SKM-1 treated with dmso at 0.1 percent for 144 hours (cell line): ENCODE measurements around the gene TMEM244.
"Not testable (repeated sequence)": the region's sequence is repeated elsewhere in the genome, so short reads cannot be mapped to it uniquely, and the experiment has no call there.

ENCODE experiments used
- DNase-seq: peaks from one replicate; lab custom pipeline; 2025; ENCODE audit not compliant: unreplicated experiment; lab: John Stamatoyannopoulos, UW

The TMEM244 gene

DNA sequence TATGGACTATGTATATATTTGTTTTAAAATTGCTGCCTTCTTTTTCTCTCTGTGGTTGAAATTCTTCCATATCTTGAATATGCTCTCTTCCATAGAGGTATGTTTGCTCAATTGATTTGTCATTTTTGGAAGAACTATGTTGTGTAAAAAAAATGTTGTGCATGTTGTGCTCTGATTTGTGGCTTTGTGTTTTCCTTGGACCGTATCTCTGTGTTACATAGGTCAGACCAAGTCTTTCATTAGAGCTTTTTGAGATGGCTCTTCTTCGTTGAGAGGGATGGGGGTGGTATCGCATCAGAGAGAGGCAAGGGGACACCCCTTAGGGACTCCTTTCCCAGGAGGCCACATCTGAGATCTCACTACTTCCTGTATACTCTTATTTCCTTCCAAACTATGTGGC lies 43.8 kb downstream of the TMEM244 start:
- DNase-seq, result no peak

DNA sequence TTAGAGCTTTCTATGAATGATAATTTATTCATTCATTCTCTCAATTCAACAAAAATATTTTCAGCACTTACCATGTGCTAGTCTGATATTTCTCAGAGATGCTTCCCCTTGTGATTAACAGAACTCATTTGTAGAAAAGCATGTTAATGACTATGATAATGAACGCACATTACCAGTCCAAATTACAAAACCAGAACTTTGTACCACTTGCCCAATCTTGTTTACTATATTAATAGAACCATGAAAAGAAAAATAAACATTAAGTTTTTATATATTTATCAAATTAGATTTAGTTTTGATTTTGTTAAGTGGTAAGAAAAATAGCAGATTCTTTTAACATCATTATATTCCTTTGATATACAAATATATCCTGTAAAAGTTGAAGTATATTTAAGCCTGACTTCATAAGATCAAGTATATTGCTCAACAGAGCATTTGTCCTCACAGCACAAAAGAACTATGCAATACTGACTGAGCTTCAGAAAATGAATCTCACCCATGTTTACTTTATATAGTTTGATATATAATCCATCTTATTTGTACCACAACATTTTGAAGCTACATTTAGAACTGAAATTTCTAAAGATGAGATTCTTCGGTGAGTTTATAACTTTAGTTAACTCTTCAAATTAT lies 48.9 kb downstream of the TMEM244 start:
- no peak for DNase-seq

DNA sequence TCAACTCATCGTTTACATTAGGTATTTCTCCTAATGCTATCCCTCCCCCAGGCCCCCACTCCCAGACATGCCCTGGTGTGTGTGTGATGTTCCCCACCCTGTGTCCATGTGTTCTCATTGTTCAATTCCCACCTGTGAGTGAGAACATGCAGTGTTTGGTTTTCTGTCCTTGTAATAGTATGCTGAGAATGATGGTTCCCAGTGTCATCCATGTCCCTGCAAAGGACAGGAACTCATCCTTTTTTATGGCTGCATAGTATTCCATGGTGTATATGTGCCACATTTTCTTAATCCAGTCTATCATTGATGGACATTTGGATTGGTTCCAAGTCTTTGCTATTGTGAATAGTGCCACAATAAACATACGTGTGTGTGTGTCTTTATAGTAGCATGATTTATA lies 54.0 kb downstream of the TMEM244 start:
- not testable (repeated sequence) for DNase-seq

DNA sequence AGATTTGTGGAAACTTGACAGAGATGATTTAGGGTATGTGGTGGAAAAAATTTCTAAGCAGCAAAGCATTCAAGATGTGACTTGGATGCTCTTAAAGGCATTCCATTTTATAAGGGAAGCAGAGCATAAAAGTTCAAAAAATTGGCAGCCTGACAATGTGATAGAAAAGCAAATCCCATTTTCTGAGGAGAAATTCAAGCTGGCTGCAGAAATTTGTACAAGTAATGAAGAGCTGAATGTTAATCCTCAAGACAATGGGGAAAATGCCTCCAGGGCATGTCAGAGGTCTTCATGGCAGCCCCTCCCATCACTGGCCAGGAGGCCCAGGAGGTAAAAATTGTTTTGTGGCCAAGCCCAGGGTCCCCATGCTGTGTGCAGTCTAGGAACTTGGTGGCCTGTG lies 58.2 kb downstream of the TMEM244 start:
- not testable (repeated sequence) for DNase-seq

DNA sequence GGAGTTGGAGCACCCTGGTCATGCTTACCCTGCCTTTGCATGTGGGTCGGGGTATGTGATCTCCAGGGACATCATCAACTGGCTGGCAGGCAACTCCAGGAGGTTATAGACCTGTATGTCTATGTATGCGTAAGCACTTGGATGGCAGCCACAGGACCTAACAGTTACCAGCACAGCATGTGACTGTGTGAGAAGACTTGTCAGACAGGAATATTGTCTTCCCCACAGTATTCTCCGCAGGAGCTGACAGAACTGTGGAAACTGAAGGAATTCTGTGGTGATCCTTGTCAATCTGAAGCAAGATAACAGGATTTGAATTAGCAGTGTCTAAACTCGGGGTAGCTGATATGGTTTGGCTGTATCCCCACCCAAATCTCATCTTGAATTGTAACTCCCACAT lies 59.2 kb downstream of the TMEM244 start:
- no peak for DNase-seq

DNA sequence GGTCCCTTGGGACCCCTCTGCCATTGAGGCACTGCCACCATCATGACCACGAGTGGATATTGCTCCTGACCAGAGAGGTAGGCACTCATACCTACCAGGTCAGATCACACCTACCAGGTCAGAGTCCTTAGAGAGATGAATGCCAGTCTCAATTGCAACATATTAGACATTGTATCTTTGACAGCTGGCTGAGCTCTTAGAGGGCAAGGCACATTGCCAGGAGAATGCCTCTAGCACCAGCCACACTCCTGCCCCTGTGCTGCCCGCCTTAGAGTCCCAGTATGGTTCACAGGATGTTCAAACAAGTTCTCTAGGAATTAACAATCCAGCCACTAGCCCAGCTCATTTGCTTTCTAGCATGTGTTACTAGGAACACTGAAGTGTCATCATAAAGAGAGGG lies 65.9 kb downstream of the TMEM244 start:
- no peak for DNase-seq

DNA sequence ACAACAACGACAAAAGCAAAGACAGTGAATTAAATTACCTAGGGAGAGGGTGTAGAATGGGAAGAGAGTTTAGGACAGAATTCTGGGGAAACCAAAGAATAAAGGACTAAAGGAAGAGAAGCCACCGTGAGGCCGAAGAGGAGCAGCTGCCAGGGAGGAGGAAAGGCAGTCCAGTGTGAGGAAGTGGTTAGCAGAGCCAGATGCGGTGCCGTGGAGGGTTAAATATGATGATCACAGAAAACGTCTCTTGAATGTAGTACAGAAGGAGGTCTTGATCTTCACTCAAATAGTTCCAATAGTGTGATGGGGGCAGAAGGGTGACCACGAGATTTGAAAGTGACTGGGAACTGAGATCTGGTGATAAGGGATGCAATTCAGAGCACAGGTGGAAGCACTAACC lies 67.7 kb downstream of the TMEM244 start:
- DNase-seq, result no peak

DNA sequence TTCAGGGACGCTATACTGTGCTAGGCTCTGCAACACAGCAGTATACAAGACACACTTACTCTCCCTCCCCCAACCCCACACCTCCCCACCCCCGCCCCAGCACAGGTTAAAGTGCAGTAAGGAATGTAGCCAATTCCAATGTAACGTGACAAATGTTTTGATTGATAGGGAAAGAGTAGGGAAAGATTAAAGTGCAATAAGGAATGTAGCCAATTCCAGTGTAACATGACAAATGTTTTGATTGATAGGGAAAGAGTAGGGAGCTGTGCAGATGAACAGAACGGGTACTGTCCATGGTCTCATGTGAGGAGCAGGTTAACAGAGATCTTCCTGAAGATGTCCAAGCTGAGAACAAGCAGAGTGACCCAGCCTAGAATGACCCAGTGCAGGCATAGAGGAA lies 69.1 kb downstream of the TMEM244 start:
- no peak for DNase-seq

DNA sequence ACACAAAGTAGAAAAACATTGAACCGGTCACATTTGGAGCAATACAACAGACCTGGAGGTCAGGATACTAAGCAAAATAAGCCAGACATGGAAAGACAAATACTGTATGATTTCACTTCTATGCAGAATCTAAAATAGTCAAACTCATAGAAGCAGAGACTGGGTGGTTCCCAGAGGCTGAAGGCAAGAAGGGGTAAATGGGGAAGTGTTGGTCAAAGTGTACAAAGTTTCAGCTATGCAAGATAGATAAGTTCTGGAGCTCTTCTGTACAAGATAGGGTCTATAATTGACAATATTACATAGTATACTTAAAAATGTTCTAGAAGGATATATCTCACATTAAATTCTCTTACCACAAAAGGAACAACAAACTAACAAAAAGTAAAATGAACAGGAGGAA lies 70.3 kb downstream of the TMEM244 start:
- no peak for DNase-seq

DNA sequence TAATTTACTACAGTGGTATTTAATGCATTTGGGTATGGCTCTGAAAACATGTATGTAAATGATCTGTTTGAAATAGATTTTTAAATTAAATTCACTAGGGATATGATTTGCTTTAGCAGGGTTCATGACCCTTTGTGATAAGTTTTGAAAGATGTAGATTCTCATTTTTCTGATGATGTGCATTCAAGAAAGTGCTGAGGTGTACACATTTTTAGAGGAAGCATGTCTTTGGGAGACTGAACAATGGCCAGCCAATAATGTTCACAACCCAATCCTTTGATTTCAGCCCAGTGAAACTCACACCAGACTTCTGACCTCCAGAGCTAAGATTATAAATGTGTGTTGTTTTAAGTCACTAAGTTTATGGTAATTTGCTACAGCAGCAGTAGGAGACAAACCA lies 71.1 kb downstream of the TMEM244 start:
- no peak for DNase-seq

DNA sequence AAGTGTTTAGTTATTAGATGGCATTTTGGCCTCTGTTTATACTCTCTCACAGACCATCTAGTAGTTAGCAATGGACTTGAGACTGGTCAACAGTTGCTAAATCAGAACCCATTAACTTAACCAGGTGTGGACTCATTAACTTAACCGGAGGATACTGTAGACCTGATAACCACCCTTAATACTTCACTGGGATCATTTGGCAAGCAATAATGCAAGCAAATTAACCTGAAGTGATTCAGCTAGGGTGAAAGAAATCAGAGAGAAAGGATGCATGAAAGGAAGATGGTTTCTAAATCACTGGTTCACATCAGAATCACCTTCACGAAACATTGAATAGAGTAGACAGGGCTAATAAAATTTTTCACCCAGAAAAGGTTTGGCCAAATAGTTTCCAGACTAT lies 73.3 kb downstream of the TMEM244 start:
- no peak for DNase-seq

DNA sequence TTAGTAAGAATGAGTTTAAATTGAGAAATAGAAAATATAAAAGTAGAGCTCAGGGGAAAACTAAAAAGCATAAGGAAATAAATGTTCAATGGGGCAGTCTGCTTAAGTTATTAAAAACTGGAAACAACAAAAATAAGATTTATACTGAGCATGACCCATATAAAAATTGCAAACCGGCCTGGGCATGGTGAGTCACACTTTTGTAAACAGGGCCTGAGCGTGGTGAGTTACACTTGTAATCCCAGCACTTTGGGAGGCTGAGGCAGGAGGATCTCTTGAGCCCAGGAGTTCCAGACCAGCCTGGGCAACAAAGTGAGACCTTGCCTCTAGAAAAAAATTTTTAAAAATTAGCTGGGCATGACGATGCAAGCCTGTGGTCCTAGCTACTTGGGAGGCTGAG lies 74.6 kb downstream of the TMEM244 start:
- no peak for DNase-seq

DNA sequence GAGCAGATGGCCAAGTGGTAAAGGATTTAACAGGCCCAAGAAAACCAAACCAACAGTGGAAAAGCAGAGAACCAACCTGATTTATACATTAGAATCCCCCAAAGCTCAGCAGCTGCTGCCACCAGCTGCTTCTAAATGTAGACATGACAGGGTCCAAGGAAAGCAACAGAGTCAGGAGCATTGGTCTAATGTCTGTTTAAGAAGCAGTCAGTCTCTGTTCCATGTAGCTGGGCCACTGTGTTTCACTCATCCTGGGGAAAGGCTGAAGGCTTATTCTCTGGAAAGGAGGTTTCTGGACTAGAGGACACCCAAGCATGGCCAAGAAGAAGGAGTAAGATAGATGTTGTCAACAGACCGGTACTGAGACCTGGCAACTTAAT lies 75.4 kb downstream of the TMEM244 start:
- no peak for DNase-seq

DNA sequence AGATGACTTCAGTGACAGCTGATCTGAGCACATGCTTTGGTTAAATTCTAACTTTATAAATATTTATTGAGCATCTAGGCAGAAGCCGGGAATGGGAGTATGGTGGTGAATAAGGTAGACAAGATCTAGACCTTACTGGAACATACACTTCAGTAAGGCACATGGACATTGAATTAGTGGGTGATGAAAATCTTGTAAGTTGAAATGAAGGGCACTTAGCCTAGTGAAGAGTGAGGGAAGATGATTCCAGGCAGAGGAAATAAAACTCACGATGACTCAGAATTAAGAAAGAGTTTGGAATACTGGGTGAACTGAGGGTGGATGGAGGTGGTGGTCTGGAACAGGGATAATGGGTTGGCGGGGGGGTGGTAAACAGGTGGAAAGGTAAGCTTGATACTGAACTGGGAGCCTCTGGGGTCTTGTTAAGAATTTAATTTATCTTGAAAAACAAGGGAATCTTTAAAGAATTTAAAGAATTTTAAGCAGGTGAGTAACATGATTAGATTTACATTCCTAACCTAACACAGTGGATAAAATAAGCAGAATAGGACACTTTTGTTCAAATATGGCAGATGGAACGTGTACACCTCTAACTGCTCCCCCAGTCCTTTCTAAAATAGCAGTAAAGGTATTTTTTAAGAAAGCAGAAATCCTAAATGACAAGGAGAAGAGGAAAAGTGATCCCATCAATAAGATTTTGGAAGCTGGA lies 75.9 kb downstream of the TMEM244 start:
- DNase-seq, result no peak
